ENCODE results near the gene INSRR.
A peak's percentile ranks its signal among the peaks of the same experiment; 100 is the strongest.

The INSRR gene

DNA sequence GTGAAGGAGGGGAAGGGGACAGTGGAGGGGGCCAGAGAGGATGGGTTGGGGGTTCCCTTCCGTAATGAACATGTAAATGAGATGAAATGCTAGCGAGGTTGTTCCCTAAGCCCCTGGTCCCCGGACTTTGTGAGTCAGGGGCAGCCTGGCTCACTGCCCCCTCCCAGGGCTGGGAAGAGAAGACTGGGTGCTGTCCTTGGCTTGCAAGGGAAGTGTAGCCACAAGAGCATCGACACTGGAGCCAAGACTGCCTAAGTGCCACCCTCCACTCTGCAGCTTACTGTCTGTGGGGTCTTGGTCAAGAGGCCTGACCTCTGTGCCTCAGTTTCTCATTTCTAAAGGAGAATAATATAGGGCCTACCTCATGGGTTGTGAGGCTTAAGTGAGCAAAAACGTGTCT is 35.1 kb upstream of the INSRR start:
- DNase-seq (ENCODE audit: low spot score), result no peak

DNA sequence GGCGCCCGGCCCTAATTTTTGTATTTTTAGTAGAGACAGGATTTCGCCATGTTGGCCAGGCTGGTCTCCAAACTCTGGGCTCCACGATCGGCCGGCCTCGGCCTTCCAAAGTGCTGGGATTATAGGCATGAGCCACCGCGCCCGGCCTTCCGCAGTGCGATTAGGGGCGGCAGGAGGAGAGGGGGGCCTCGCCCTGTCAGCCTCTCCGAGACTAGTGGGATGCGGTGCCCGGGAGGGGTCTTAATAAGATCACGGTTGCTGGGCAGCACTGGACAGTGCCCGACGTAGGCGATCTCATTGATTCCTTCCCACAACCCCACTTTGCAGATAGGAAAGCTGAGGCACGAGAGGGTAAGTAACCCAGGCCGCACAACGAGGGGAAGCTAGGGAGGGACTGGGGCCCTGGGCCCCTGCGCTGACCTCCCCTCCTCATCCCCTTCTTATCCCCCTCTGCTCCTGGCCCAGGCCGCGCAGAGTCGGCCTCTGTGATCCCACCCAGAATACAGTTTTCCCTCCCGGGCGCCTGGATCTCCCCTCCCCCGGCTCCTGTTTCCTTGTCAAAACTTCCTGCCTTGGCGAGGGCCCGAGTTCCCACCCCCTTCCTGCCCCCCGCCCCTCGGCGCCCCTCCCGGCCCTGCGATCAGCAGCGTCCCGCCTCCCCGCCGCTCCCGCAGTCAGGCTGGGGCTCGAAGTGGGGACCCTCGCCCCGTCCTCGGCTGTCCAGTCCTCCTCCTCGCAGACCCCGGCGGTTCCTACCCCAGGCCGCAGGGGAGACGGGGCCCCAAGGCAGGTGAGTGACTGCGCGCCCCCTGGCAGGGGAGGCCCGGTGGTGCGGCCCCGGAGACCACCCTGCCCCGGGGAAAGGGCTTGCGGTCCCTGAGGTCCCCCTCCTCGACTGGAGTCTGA is 34.4 kb upstream of the INSRR start, which contains the start of gene PEAR1:
TSS of gene PEAR1 (plus strand) at position 671 of the 906 bp plus-strand sequence. CDS start 10,209 bp downstream, outside the sequence.
- peak; percentile 72 for DNase-seq (ENCODE audit: low spot score)

DNA sequence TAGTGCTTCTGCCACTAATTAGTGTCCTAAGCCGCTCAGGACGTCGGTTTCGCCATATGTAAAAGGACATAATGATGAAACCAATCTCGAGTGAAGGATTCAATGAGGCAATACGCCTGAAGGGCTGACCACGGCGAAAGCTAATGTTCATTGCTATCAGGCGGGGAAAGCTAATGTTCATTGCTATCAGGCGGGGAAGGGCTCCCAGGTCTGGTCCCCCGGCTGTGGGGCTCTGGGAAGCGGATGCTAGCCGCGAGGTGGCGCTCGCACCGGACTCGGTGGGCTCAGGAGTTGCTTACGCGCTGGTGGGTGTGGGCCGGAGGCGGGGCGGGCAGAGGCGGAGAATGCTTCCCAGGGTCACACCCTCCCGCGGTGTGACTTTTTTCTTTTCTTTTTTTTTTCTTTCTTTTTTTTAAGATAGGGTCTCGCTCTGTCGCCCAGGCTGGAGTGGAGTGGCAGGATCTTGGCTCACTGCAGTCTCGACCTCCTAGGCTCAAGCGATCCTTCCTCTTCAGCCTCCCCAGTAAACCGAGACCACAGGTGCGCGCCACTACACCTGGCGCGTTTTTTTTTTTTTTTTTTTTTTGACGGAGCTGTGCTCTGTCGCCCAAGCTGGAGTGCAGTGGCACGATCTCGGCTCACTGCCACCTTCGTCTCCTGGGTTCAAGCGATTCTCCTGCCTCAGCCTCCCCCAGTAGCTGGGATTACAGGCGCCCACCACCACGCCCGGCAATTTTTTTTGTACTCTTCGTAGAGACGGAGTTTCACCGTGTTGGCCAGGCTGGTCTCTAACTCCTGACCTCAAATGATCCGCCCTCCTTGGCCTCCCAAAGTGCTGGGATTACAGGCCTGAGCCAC is 33.5 kb upstream of the INSRR start:
- peak; percentile 91 for DNase-seq (ENCODE audit: low spot score)

DNA sequence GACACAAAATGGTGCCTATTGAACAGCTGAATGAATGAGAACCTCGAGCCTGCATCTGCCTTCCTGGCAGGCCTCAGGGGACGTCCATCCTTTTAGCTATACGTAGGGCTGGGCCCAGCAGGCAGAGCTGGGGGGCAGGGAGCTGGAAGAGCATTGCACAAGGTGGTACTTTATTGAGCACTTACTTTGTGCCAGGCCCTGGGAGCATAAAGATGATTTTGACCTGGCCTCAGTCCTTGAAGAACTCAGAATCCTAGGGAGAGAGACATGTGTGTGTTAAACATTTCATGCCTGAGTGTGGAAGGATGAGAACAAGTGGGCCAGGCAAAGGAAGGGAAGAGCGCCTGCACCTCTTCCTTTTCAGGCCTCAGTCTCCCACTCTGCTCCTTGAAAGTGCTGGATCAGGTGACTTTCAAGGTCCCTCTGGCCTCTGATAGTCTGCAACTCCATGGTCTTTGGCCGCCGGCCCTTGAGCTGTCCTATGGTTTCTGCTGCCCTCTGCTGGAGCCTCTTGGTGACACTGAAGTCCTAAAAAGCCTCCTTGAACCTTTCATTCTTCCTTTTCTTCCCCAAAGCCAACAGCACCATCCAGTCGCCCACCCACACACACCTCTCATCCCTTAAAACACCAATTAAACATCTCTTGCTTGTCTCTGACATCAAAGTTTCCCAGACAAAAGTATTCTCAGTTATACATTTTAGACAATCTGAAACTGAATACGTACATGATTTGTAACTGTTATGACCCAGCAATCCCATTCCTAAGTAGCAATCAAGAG is 31.1 kb upstream of the INSRR start:
- DNase-seq (ENCODE audit: low spot score), result peak; percentile 85

DNA sequence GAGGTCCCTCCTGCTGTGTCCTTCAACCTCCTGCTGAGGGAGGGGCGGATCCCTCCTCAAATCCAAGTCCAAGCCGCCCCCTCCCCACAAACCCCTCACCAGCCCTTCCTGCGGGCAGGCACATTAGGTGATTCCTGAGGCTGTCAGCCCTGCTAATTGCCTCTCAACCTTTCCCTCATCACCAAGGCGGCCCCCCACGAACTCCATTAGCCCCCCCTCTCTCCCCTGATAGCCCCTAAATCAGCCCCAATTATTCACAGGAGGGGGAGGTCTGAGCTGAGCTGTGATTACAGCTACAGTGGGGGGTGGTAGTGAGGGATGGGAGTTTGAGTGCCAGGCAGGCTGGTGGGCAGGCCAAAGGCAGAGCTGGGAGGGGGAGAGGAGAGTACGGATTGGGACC is 28.8 kb upstream of the INSRR start:
- DNase-seq (ENCODE audit: low spot score), result no peak

DNA sequence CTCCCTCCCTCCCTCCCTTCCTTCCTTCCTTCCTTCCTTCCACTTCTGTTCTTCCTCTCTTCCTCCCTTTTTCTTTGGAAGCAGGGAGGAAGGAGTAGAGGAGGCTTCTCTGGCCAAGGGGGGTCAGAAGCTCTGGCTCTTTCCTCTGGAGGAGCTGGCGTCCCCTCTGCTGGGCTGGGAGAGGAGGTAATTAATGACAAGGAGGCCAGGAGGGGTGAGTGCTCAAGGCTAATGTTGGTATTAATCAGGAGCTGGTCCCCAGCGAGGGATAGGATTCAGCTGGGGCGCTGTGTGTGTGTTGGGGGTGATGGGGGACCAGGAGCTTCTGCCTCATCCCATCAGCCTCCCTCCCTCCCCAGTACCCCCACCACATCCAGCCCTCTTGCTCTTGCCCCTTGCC is 28.4 kb upstream of the INSRR start:
- DNase-seq (ENCODE audit: low spot score), result no peak

DNA sequence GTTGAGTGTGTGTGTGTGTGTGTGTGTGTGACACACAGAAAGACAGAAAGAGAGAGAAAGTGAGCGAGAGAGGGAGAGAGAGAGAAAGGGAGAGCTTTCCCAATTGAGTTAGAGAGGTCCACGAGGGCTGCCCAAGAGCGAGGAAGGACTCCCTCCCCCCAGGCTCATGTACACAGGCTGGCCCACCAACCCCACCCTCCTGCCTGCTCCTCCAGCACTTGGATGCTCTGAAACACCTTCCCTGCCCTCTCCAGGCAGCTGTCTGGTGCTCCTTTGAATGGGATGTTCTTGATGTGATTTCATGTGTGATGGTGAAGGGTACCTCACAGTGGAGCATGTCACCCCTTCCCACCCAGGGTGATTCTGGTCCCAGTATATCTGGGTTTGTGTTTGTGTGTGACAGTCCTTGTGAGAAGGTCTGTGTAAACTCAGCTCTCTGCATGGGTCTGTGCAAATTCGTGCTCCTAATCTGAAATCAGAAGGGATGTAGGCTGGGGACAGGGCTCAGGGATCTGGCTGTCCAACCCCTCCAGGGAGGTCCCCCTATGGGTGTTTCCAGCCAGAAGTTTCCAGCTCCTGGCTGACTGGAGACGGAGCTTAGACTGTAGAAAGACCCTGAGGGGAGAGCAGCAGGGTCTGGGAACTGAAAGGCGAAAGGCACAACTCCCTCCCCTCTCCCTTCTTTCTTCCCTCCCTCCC is 27.8 kb upstream of the INSRR start:
- no peak for DNase-seq (ENCODE audit: low spot score)

DNA sequence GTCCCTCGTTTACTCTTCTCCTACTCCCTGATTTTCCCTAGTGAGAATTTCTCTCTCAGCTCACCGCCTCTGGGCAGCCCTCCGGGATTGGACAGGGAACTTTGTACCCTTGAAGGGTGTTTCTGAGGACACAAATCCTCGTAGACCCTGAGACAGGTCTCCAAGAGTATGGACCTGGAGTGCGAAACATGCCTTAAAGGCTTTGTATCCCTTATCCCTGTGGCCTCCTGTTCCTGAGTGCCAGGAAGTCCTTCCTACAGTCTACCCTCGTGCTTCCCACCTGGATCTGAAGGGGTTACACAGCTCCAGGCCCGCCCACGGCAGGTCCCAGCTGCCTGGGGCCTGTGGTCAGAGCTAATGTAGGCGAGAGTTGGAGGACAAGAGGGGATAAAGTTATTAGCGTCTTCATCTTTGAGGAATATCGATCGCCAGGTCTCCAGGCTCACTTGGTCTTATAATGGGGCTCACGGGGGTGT is 27.0 kb upstream of the INSRR start:
- DNase-seq (ENCODE audit: low spot score), result no peak

DNA sequence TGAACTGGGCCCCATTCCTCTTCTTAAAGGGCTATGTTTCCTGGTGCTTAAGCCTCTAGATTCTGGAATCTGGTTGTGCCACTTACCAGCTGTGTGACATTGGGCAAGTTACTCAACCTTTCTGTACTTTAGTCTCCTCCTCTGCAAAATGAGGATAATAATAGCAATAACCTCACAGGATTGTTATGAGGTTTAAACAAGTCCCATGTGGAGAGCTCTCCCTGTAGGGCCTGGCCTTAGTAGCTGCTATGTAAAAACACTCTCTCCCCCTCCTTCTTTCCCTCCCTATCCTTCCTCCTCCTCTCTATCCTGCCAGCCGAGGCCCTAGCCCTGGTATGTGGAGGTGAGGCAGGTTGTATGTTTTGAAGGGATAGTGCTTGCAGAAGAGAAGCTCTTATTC is 26.4 kb upstream of the INSRR start:
- DNase-seq (ENCODE audit: low spot score), result no peak

DNA sequence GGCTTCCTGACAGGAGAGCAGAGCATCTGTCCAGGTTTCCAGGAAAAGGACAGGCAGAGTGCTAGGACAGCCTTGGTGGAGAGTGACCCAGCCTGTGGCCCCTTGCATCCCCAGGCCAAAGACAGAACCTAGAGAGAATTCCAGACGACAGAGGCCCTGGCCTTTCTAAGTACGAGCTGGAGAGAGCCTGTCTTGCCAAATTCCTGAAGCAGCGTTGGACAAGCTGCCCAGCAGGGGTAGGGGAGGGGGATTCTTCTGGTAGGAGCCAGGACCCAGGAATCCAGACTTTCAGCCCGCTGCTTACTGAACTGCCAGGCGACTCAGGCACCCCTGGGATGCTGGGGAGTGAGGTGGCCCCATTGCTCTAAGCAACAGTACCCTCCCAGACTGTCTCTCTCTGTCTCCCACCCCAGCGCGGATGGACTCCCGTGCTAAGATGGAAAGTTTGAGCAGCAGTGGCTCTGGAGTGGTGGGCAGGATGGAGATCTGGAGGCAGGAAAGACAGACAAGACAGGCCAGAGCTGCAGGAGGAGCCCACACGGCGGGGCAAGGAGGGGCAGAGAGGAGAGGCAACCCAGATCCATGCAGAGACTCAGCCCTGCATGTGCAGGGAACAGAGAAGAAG is 25.8 kb upstream of the INSRR start:
- DNase-seq (ENCODE audit: low spot score), result no peak

DNA sequence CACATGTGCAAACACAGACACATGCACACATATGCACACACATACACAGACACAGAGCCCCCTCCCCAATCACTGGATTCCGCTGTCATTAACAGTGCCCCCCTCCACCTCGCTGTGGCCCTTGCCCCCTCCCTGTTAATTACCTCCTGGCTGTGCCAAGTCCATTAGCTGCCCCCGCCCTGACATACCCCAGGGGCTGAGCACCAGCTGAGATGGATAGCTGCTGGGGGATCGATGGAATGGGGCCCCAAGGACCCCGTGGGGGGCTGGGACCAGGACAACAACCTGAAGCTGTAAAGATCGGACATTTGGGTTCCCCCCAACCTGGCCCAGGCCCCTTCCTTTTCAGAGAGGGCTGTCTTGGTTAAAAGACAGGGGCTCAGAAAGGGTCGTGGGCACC is 25.0 kb upstream of the INSRR start:
- DNase-seq (ENCODE audit: low spot score), result no peak

DNA sequence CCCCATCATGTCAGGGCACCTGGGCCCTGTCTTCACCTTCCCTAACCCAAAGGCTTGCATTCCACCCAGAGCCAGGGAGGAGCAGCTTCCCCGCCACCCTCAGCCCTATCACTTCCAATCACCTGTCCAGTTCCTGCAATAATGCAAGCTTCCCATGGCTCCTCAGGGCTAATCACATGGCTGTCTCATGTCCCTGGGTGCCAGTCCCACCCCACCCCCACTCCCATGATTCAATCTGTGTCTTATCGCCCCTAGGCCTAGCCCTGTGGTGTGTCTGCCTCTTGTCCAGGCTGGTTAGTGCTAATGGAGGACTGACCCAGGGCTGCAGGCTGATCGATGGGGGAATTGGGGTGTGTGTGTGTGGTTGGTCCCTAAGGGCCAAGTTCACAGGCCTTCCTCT is 23.6 kb upstream of the INSRR start:
- no peak for DNase-seq (ENCODE audit: low spot score)

DNA sequence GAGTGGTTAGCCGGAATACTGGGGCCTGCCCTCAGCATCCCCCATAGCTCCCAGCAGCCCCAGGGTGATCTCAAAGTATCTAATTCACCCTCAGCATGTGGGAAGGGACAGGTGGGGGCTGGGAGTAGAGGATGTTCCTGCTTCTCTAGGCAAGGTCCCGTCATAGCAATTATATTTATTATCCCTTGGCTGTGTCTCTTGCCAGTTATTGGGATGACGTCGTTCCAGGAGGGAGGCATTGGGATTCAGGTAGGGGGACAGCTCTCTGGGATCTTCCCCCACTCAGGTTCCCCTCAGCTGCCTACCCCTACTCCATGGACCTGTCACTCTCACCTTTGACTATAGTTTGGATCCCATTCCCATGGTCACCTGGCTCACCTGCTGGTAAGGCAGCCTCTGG is 22.7 kb upstream of the INSRR start:
- DNase-seq (ENCODE audit: low spot score), result no peak

DNA sequence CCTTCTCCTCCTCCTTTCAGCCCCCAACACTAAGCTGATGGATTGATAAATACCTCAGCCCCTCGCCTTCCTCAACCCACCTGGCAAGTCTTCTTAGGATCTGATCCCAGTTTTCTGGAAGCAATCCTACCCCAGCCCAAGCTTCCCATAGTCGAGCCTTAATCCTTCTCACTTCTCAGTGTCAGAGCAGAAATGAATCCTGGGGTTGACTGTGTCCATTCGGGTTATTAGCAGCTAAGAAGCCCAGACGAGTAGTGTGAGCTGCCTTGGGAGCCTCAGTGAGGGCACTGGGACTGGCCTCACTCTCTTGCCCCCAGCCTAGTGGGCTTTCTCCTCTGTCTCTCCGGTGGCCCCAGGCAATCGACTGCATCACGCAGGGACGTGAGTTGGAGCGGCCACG is 22.2 kb upstream of the INSRR start:
- no peak for DNase-seq (ENCODE audit: low spot score)

DNA sequence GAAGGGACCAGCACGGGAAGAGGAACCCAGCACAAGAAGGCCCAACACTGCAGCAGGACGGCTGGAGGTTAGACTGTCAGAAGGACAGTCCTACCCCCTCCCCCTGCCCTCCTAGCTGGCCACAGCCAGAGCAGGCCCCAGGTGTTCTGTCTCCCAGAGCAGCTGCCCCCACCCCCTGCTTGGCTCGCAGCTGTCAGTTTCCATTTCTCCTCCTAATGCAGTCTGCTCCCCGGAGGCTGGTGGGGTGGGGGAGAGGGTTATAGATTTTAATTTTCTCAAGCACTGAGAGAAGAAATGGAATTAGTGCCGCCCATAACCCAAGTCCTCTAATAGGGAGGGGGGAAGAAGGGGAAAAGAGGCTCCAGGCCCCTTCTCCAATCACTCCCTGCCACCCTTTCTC is 21.6 kb upstream of the INSRR start:
- no peak for DNase-seq (ENCODE audit: low spot score)

DNA sequence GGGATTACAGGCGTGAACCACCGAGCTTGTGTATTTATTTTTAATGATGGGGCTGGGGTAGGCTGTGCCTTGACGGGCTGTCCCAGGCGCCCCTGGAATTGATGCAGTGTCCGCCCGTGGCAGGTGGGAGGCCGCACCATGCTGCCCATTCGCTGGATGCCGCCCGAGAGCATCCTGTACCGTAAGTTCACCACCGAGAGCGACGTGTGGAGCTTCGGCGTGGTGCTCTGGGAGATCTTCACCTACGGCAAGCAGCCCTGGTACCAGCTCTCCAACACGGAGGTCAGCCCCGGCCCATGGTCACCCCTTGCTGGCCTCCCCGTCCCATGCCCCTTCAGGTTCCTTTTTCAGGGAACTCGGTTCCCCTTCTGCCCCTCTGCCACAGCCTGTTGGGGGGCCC is 21.0 kb upstream of the INSRR start:
- no peak for DNase-seq (ENCODE audit: low spot score)

DNA sequence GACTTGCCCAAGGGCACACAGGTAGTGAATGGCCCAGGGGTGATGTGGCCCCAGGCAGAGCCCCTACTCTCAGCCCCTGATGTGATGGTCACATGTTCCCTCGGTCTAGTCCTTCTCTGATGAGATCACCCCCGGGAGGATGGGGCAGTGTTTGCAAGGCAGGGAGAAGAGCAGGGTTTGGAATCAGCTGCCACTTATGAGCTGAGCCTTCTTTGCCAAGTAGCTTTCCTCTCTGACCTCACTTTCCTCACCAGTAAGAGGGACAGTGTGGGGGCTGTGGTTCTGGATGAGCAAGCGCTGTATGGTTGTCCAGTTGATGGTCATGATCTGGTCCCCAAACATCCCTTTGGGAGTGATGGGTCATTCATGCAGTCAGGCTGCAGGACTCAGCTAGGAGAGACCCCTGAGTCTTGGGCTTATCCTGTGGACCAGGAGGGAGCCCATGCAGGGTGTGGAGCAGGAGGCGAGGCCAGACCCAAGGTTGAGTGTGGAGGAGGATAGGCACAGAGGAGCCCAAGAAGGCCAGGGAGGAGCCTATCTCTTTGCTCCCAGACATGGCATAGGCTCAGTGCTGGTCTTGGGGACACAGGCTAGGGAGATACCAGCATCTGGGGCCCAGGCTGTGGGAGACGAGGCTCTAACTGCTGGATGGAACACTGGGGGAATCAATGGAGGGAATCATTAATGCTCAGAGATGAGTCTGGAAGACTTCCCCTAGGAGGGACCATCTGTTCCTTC is 18.7 kb upstream of the INSRR start:
- DNase-seq (ENCODE audit: low spot score), result no peak

DNA sequence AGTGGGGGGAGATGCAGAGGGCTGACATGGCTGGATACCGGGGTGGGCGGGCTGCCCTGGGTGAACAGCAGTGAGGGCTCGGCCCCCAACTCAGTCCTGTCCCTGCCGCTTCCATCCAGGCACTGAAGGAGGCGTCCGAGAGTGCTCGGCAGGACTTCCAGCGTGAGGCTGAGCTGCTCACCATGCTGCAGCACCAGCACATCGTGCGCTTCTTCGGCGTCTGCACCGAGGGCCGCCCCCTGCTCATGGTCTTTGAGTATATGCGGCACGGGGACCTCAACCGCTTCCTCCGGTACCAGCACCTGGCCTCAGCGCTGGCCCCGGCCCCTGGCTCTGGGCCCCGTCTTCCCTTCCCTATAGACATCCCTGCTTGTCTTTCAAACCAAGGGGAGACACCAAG is 17.4 kb upstream of the INSRR start:
- peak; percentile 73 for DNase-seq (ENCODE audit: low spot score)

DNA sequence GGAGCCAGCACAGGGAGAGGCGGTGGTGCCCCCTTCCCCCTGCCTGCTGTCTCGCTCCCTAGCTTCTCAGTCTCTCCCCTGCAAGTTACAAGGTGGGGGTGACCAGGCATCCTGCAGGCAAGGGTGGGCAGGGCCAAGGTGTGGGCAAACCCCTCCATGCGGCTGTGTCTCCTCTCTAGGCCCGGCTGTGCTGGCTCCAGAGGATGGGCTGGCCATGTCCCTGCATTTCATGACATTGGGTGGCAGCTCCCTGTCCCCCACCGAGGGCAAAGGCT is 16.4 kb upstream of the INSRR start:
- no peak for DNase-seq (ENCODE audit: low spot score)

DNA sequence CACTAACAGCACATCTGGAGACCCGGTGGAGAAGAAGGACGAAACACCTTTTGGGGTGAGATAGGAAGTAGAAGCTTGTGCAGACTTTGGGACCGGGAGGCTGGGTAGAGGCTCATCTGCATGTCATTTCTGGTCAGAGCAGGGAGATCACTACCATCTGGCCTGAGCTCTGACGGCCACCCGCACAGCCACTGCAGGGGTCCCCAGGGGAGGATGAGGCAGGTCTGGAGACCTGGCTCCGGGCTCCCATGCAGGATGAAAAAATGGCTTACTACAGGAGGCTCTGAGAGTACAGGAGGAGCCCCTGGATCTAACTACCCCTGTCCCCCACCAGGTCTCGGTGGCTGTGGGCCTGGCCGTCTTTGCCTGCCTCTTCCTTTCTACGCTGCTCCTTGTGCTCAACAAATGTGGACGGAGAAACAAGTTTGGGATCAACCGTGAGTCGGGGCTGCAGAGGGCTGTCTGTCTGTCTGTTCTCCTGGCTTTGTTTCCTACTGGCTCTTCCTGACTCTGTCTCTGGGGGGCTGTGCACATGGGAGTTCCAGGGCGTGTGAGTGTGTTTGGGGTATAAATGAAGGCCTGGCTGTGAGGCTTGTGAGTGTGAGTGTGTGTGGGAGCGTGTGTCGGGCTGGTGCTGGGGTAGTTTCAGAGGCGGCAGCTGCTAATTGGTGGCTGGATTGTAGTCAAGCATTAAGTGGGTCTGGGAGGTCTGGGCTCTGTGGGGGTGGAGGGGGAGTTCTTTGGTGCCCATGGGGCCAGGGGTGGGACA is 15.8 kb upstream of the INSRR start:
- DNase-seq (ENCODE audit: low spot score), result no peak

Measured in iPS-NIHi11 (cell line).